GM21825 (cell line): ENCODE measurements around the gene DDX3X.
"Not testable (repeated sequence)": the region's sequence is repeated elsewhere in the genome, so short reads cannot be mapped to it uniquely, and the experiment has no call there.

Experiments used
- ATAC-seq: cut with Tn5 transposase; IDR thresholded peaks from one replicate; pipeline ENCODE4 v1.9.1; 2021; ENCODE audit warnings: mild to moderate bottlenecking, moderate library complexity; ENCODE audit not compliant: unreplicated experiment

Gene DDX3X

DNA sequence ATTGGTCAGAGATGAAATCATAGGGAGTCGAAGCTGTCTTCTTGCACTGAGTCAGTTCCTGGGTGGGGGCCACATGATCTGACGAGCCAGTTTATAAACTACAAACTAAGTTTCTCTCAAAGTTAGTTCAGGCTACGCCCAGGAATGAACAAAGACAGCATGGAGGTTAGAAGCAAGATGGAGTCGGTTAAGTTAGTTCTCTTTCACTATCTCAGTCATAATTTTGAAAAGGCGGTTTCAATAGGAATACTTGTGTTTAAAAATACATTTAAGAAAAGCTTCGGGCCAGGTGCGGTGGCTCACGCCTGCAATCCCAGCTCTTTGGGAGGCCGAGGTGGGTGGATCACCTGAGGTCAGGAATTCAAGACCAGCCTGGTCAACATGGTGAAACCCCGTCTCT lies 77.3 kb downstream of the DDX3X start:
- not testable (repeated sequence) for ATAC-seq

- ATAC-seq: no peak
Measured at GRCh38 chrX:41412261-41413081, 78.5 kb downstream of the DDX3X start.
